Choroid plexus epithelial cell (primary cell): ENCODE results near the gene AGBL3.
A peak's percentile ranks its signal among the peaks of the same experiment; 100 is the strongest.
"Not testable (repeated sequence)": the region's sequence is repeated elsewhere in the genome, so short reads cannot be mapped to it uniquely, and the experiment has no call there.

Experiments used
- DNase-seq: peaks from one replicate; pipeline ENCODE4 v3.0.0-alpha.2; 2010; ENCODE audit warnings: low read depth
- H3K4me3 ChIP-seq: 2 replicates; pipeline ENCODE4 v1.5.1; 2011; ENCODE audit warnings: low read depth, mild to moderate bottlenecking, control low read depth, low read length, moderate library complexity
- TF ChIP-seq, protein P1 (sequence below): conservative IDR thresholded peaks from 2 replicates; pipeline ENCODE4 v1.5.1; 2011; ENCODE audit warnings: low read depth, mild to moderate bottlenecking, control low read depth, inconsistent platforms, low read length, moderate library complexity

AGBL3 gene

DNA sequence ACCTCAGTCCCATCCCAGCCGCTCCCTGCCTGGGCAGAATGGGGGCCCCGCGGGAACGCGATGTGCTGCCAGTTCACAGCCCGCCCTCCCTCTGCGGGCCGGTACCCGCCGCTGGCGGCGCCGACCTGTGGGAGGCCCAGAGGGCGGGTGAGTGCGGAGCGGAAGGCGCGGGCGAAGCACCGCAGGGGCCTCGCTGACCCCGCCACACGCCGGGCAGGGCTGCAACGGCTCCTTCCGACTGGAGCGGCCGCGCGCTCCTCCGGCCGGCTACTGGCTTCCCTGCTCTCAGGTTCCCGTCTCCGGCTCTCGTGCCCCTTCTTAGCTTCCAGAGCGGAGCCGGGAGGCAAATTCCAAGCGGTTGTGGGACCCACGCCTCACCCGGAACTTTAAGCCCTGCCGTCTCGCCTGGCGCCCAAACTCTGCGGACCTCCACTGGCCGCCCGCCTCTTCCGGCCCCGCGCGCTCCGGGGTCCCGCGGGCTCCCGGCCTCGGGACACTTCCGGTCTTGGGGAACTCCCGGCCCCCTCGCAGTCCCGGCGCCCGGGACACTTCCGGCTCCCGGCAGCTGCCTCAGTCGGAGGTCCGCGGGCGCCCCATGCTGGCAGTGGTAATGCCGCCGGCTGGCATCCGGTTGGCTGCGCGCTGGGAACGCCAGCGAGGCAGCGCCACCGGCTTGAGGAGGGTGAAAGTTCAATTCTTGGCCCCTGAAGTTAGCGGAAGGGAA, 184.1 kb downstream of the AGBL3 start, which contains the start of gene CYREN:
Gene CYREN (minus strand): TSS at position 434 of the 724 bp plus-strand sequence. CDS start 1,785 bp downstream, outside the sequence.
- peak; percentile 93 for DNase-seq
- TF ChIP-seq, protein P1, sequence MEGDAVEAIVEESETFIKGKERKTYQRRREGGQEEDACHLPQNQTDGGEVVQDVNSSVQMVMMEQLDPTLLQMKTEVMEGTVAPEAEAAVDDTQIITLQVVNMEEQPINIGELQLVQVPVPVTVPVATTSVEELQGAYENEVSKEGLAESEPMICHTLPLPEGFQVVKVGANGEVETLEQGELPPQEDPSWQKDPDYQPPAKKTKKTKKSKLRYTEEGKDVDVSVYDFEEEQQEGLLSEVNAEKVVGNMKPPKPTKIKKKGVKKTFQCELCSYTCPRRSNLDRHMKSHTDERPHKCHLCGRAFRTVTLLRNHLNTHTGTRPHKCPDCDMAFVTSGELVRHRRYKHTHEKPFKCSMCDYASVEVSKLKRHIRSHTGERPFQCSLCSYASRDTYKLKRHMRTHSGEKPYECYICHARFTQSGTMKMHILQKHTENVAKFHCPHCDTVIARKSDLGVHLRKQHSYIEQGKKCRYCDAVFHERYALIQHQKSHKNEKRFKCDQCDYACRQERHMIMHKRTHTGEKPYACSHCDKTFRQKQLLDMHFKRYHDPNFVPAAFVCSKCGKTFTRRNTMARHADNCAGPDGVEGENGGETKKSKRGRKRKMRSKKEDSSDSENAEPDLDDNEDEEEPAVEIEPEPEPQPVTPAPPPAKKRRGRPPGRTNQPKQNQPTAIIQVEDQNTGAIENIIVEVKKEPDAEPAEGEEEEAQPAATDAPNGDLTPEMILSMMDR, result peak; percentile 51
- H3K4me3 ChIP-seq, result peak within 1 kb of the TSS; percentile 78

DNA sequence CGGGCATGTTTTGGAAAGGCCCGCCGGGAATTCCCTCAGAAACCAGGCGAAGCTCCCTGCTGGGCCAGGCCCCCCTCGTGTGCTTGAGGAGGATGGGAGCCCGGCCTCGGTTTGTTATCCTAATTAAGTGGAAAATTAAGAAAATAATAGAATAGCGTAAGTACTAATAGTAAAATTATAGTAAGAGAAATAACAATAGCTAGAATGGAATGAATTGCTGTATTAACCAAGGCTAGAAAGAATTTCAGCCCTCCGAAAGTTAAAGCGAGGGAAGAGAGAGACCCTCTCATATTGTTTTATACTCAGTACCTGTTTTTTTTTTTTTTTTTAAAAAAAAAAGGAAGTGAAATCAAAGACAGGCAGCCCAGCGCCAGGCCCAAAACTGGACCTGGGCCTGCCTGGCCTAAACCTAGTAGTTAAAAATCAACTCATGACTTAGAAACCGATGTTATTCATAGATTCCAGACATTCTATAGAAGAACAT, 184.7 kb downstream of the AGBL3 start:
- H3K4me3 ChIP-seq, result peak overlapping the region; percentile 78
- not testable (repeated sequence) for DNase-seq

DNA sequence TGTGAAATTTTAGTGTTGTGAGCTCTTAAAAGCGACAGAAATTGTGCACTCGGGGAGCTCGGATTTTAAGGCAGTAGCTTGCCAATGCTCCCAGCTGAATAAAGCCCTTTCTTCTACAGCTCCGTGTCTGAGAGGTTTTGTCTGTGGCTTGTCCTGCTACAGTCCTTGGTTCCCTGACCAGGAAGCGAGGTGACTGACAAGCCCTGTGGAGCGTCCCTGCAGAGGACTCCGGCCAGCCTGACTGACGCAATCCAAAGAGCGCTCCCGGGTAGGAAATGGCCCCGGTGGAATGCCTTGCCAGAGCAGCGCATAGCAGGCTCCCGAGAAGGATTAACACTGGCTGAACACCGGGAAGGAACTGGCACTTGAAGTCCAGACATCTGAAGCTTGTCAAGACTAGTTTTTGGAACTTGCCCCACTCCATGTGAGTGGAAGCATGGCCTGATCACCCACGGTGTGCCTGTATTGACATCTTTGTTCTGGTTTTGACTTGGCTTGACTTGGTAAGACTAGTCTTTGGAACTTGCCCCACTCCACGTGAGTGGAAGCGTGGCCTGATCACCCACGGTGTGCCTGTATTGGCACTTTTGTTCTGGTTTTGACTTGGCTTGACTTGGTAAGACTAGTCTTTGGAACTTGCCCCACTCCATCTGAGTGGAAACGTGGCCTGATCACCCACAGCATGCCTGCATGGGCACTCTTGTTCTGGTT, 185.4 kb downstream of the AGBL3 start:
- peak; percentile 44 for DNase-seq
- not testable (repeated sequence) for H3K4me3 ChIP-seq

DNA sequence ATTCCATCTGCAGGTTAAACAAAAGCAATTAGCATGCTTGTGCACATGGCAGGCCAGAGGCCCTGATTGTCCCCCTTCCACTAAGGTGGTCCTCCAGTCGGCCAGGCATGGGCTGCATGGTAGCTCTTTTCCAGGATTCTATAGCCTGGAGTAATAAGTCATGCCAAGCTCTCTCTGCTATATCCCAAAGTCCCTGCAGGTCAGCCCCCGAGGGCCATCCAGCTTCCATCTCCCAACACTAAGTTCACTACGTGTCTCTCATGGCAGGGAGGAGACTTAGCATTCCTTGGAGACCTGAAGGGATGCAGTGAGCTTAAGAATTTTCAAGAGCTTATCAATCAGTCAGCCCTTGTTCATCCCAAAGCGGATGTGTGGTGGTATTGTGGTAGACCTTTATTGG, 187.6 kb downstream of the AGBL3 start:
- not testable (repeated sequence) for DNase-seq, H3K4me3 ChIP-seq

DNA sequence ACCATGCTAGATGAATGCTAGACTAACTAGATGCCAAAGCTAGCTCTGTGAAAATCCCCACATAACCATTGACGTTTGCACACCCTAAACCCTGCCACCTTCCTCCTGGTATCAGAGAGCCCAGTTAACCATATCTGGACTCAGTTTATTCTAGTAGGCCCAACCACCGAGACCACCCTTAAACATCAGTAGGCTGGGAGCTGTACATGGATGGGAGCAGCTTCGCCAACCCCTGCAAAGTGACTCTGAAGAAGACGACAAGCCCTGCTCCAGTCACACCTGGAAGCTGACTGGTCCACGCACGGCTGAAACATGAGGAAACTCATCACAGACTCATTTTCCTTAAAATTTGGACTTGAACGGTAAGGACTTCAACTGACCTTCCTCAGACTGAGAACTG, 188.6 kb downstream of the AGBL3 start:
- TF ChIP-seq, protein P1, result no peak
- no peak overlapping the region for H3K4me3 ChIP-seq
- DNase-seq, result no peak

DNA sequence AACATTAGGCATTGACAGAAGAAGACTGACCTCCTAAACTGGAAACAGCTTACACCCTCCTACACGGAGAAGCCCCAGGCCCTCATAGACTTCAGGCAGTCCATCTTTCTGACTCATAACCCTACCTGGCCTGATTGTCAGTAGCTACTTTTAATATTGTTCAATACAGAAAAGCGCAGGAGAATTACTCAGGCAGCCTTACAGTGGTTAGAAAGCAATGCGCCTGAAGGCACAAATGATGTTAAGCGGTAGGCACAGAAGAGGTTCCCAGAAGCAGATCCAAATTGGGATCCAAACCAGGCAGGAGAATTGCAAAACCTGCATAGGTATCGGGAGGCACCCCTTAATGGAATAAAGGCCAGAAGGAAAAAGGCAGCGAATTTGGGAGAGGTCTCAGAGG, 189.6 kb downstream of the AGBL3 start:
- DNase-seq, result no peak
- TF ChIP-seq, protein P1, result no peak
- H3K4me3 ChIP-seq, result no peak overlapping the region

DNA sequence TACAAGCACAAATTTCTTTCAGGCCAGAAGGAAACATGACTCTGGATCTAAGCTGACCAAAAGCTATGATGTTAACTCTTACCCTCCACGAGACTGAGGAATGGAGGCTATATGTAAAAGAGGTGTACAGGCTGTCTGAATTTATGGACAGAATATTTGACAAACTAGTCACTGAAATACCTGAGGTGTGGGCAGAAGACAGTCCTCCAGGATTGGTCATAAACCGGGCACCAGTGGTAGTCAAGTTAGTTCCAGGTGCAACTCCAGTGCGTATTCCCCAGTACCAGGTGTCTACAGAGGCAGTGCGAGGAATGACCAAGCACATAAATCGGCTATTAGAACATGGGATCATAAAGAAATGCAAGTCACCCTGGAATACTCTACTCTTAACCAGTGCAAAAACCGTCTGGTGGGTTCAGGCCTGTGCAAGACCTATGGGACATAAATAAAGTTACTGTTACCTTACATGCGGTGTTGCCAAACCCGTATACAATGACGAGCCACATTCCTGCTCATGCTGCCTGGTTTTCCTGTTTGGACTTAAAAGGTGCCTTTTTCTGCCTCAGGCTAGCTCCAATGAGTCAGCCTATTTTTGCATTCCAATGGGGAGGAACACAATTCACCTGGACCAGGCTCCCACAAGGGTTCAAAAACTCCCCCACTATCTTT, 190.9 kb downstream of the AGBL3 start:
- DNase-seq, result no peak
- TF ChIP-seq, protein P1, result no peak
- no peak overlapping the region for H3K4me3 ChIP-seq

DNA sequence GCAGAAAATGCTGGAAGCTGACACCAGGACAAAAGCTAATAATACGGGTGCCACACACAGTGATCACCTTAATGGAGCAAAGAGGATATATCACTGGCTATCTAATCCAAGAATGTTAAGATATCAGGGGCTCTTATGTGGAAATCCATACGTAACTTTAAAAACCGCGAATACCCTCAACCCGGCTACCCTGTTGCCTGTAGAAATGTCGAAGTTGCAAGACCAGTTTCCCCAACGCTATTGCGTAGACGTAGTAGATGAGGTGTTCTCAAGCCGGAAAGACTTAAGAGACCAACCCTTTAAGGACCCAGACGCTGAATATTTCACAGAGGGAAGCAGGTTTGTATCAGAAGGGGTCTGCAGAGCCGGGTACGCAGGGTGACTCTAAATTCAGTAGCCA, 192.1 kb downstream of the AGBL3 start:
- DNase-seq, result no peak

More for the DNA sequence above, 192.1 kb downstream of the AGBL3 start:
- TF ChIP-seq, protein P1, result no peak
- H3K4me3 ChIP-seq, result no peak overlapping the region
